GM19240 (cell line): ENCODE measurements around the gene PLPPR4.
"Not testable (repeated sequence)": the region's sequence is repeated elsewhere in the genome, so short reads cannot be mapped to it uniquely, and the experiment has no call there.

Experiments used
- DNase-seq: peaks from one replicate; pipeline ENCODE4 v3.0.0; 2011; ENCODE audit warnings: low spot score; ENCODE audit not compliant: insufficient read length

The PLPPR4 gene

DNA sequence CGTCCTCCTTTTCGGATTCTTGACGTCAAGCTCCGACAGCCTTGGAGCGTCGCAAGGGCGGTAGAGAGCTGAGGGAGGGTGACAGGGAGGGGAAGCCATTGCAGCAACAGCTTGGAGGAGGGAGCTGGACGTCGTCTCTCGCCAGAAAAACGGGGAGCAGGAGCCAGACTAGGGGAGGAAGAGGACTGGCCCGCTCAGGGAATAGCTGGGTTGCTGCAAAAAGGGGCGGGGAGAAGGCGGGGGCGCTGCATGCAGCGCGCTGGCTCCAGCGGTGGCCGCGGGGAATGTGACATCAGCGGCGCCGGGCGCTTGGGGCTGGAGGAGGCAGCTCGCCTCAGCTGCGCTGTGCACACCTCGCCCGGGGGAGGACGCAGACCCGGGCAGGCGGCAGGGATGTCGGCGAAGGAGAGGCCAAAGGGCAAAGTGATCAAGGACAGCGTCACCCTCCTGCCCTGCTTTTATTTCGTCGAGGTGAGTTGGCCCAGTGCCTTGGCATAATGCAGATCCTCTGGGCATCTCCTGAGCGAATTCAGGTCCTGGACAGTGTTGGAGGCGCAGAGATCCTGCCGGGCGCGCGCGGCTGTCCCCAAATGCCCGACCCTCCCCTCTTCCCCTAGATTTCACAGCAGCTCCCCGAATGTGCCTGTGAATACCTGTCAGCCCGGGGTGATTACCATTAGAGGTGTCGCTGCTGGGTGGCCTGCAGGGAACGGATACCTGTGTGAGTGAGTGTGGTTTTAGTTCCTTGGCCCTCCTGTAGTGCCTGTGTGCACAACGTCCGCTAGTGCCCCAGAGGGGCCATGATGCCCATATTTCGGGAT lies at the start of gene PLPPR4:
Gene PLPPR4 (plus strand): TSS at position 292 of the 821 bp plus-strand sequence. CDS start 102 bp downstream, at position 394.
- no peak for DNase-seq

DNA sequence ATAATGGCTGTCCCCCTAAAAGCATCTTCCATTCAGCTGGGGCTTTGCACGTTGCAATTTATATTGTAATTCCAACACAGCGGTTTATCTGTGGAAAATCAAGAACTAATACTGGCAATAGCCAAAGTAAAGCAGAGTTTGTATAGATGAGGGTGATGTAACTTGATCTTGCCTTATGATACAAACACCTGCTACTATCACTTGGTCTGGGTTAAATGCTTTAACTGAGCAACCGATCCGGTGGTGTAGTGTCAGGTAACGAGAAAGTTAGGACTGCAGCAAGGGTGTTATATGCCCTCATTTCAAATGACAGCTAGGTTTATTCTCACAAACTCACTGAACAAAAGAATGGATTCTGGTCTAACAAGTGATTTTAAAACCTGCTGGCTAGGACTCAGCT lies 47.3 kb upstream of the PLPPR4 start:
- DNase-seq, result no peak

DNA sequence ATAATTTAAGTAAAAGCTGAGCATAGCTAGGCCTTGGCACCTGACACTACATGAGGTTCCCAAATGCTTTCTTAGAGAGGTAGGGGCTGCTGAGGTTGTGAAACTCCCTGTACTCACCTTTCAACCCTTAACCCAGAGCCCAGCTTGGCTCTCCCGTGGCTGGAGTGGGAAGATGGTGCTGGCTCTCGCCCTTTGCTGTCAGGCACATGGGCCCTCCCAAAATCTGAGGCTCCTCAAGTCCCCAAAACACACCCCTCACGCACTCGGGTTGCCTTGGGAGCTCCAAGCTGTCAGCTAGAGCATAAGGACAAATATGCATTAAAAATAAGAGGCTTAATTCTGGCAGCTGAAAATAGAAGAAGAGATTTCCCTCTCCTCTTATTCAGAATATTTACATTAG lies 46.7 kb upstream of the PLPPR4 start:
- DNase-seq, result no peak

- DNase-seq, result no peak
These were observed 45.7 kb upstream of the PLPPR4 start for GRCh38 chr1:99218572-99218971.

- no peak for DNase-seq
These were observed 45.3 kb upstream of the PLPPR4 start for GRCh38 chr1:99218999-99219398.

DNA sequence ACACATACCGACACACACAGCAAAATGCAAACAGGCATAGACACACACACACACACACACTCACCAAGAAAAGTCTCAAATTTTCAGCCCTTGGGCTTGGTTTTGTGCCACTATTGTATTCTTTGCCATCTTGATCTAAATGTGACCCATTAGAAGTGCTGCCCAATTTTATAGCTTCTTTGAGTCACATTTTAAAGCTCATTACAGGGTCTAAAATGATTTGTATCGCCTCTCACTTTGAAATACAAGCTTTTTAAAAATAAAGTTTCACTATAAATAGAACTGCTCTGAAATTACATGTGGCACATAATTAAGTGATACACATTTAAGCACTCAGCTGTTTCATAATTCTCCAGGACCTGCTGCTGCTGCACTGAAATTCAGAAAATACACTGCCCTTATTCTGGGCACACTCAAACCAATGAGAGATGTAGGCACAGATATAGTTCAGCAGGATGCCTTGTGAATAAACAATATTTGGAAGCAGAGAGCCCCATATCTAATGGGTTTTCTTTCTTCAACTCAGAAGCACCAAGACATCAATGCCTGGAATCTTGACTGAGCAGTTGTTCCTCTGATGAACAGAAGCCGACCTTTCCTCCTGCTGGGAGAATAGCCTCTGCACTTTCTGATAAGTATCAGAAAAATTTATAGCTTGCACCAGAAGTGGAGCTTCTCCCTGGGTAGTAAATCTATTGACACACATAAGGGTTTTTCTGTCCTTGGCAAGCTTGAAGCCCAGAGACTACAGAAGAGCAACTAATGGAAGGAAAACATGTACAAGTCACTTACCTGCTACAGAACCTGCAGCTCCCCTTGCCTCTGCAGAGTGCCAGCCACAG lies 37.0 kb upstream of the PLPPR4 start:
- no peak for DNase-seq

GRCh38 chr1:99228153-99228552 lies 36.1 kb upstream of the PLPPR4 start:
- no peak for DNase-seq

GRCh38 chr1:99229122-99229521 lies 35.2 kb upstream of the PLPPR4 start:
- no peak for DNase-seq

- DNase-seq, result no peak
These were observed 33.6 kb upstream of the PLPPR4 start for GRCh38 chr1:99230695-99231094.

DNA sequence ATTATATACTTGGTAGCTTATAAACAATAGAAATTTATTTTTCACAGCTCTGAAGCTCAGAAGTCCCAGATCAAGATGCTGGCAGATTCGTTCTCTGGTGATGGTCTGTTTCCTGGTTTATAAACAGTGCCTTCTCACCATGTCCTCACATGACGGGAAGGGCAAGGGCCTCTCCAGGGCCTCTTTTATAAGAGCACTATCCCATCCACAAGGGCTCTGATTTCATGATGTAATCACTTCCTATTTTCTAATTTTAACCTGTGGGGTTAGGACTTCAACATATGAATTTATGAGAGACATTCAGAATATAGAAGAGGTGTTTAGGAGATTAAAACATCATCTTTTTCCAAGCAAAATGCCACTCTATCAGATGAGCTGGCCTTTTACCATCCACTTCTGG lies 32.1 kb upstream of the PLPPR4 start:
- no peak for DNase-seq

GRCh38 chr1:99233446-99233845 lies 30.8 kb upstream of the PLPPR4 start:
- DNase-seq, result no peak

GRCh38 chr1:99236756-99237155 lies 27.5 kb upstream of the PLPPR4 start:
- DNase-seq, result no peak

DNA sequence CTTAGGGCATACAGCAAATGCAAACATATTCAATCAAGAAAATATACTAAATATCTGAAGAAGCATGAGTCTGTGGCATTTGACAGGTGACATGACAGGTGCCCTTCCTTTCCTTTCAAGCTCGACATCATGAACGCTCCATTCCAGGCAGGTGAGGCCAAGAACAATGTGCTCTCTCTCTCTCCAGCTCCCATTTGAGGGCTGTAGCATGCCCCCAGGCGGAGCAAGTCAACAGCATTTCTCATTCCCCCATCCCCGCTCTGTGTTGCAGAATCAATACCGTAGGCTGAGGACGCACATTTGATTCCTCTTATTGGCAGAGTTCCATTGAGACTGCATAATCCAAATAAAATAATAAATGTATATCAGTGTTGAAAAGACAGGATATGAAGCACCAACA lies 24.6 kb upstream of the PLPPR4 start:
- DNase-seq, result no peak

GRCh38 chr1:99240621-99241020 lies 23.7 kb upstream of the PLPPR4 start:
- DNase-seq, result no peak

GRCh38 chr1:99246152-99246551 lies 18.1 kb upstream of the PLPPR4 start:
- DNase-seq, result no peak

- DNase-seq, result no peak
These were observed 17.1 kb upstream of the PLPPR4 start for GRCh38 chr1:99247199-99247598.

- DNase-seq, result no peak
These were observed 13.6 kb upstream of the PLPPR4 start for GRCh38 chr1:99250728-99251127.

GRCh38 chr1:99251308-99251707 lies 13.0 kb upstream of the PLPPR4 start:
- DNase-seq, result no peak

GRCh38 chr1:99252630-99253029 lies 11.7 kb upstream of the PLPPR4 start:
- no peak for DNase-seq

DNA sequence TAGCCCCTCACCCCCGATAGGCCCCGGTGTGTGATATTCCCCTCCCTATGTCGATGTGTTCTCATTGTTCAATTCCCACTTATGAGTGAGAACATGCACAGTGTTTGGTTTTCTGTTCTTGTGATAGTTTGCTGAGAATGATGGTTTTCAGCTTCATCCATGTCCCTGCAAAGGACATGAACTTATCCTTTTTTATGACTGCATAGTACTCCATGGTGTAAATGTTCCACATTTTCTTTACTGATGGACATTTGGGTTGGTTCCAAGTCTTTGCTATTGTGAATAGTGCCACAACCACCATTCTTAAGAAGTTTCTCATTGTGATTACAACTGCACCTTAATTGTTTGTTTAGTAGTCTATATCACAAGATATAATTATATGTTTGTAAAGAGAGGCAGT lies 3.9 kb upstream of the PLPPR4 start:
- not testable (repeated sequence) for DNase-seq

- DNase-seq, result no peak
These were observed 832 bp downstream of the PLPPR4 start for GRCh38 chr1:99265124-99265523.

DNA sequence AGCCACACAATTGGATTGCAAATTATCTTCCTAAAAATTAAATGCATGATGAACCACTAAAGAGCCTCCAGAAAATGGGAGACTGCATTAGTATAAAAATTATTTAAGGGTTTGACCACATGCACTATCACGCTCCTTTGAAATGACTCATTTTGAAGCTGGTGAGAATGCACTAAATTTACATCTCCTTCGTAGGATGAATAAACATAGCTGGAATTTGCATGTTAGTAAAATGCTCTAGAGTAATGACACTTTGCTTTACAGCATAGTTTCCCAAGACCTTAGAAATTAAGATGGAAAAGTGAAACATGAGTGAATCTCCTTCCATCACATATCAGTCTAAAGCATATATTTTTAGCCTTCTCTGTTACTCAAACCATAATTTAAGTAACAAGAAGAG lies 2.4 kb downstream of the PLPPR4 start:
- DNase-seq, result no peak

DNA sequence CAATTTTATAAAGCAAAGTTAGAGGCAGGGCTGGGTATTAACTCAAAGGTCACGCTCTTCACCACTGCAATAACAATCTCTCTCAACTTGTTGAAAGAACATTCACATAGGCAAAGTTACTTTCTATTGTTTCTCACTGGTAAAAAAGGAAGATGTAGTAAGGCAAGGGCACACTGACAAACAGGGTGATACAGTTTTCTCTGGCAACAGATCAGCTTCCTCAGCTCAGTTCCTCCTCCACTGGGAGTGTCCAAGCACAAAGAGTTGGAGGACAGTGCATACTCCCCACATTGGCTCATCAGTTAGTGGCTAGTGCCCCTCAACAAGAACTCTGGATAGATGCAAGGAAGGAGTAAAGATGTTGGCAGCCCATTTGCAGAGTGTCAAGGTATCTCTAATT lies 3.7 kb downstream of the PLPPR4 start:
- no peak for DNase-seq
